GM19468 (cell line): ENCODE data around the gene TIE1.

Experiments
- ATAC-seq: cut with Tn5 transposase; IDR thresholded peaks from one replicate; pipeline ENCODE4 v1.9.1; 2021; ENCODE audit warnings: mild to moderate bottlenecking, moderate library complexity, moderate number of reproducible peaks; ENCODE audit not compliant: unreplicated experiment; ENCODE audit errors: extremely low read depth

TIE1 gene

GRCh38 chr1:43307458-43308158 is 6.8 kb downstream of the TIE1 start:
- ATAC-seq: no peak

GRCh38 chr1:43308635-43309404 is 8.0 kb downstream of the TIE1 start:
- ATAC-seq: no peak

GRCh38 chr1:43309405-43310025 is 8.7 kb downstream of the TIE1 start:
- ATAC-seq: no peak

GRCh38 chr1:43311521-43311920 is 10.7 kb downstream of the TIE1 start:
- ATAC-seq: no peak

GRCh38 chr1:43312212-43312623 is 11.4 kb downstream of the TIE1 start:
- no peak for ATAC-seq

- ATAC-seq: no peak
These were observed 12.1 kb downstream of the TIE1 start for GRCh38 chr1:43312663-43313515.

GRCh38 chr1:43313771-43314170 is 13.0 kb downstream of the TIE1 start:
- ATAC-seq: no peak

GRCh38 chr1:43314233-43314632 is 13.5 kb downstream of the TIE1 start:
- no peak for ATAC-seq

- ATAC-seq: no peak
These were observed 14.7 kb downstream of the TIE1 start for GRCh38 chr1:43315481-43315880.

- ATAC-seq: no peak
These were observed 15.4 kb downstream of the TIE1 start for GRCh38 chr1:43315963-43316737.

- ATAC-seq: no peak
These were observed 16.1 kb downstream of the TIE1 start for GRCh38 chr1:43316738-43317520.

- no peak for ATAC-seq
These were observed 17.2 kb downstream of the TIE1 start for GRCh38 chr1:43317817-43318471.

- ATAC-seq: no peak
These were observed 18.0 kb downstream of the TIE1 start for GRCh38 chr1:43318831-43319230.

- ATAC-seq: no peak
These were observed 18.5 kb downstream of the TIE1 start for GRCh38 chr1:43319288-43319687.

- ATAC-seq: no peak
These were observed 19.0 kb downstream of the TIE1 start for GRCh38 chr1:43319766-43320165.

GRCh38 chr1:43321331-43321891 is 20.6 kb downstream of the TIE1 start:
- ATAC-seq: no peak

GRCh38 chr1:43322506-43322905 is 21.7 kb downstream of the TIE1 start:
- ATAC-seq: no peak

- ATAC-seq: no peak
These were observed 24.0 kb downstream of the TIE1 start for GRCh38 chr1:43324810-43325209.
